ENCODE data around the gene FBXL20.

- TF ChIP-seq, protein P1, sequence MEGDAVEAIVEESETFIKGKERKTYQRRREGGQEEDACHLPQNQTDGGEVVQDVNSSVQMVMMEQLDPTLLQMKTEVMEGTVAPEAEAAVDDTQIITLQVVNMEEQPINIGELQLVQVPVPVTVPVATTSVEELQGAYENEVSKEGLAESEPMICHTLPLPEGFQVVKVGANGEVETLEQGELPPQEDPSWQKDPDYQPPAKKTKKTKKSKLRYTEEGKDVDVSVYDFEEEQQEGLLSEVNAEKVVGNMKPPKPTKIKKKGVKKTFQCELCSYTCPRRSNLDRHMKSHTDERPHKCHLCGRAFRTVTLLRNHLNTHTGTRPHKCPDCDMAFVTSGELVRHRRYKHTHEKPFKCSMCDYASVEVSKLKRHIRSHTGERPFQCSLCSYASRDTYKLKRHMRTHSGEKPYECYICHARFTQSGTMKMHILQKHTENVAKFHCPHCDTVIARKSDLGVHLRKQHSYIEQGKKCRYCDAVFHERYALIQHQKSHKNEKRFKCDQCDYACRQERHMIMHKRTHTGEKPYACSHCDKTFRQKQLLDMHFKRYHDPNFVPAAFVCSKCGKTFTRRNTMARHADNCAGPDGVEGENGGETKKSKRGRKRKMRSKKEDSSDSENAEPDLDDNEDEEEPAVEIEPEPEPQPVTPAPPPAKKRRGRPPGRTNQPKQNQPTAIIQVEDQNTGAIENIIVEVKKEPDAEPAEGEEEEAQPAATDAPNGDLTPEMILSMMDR (IDR thresholded peaks at IDR 0.05; ENCODE audit: low read length), result no peak
- no peak for TF ChIP-seq EZH2 (IDR thresholded peaks at IDR 0.05; ENCODE audit: borderline replicate concordance, low read length)
Observed at GRCh38 chr17:39340731-39341130, 60.7 kb downstream of the FBXL20 start.

All from OCI-LY1 (cell line).